Kidney epithelial cell (primary cell): ENCODE data around the gene LRRC1. TPM values are rescaled to one million over a fixed set of nuclear protein-coding genes. Genes with fewer than 3 reads are reported as not detected.

Source experiments
- DNase-seq: peaks from one replicate; pipeline ENCODE4 v3.0.0-alpha.2; 2010; ENCODE audit warnings: low read depth
- H3K27me3 ChIP-seq: 2 replicates; pipeline ENCODE4 v1.6.0; 2011; ENCODE audit warnings: low read length; ENCODE audit not compliant: control insufficient read depth, insufficient read depth
- H3K36me3 ChIP-seq: 2 replicates; pipeline ENCODE4 v1.5.1; 2011; ENCODE audit warnings: low read length; ENCODE audit not compliant: control insufficient read depth, insufficient read depth
- H3K4me3 ChIP-seq: 2 replicates; pipeline ENCODE4 v1.5.1; 2011; ENCODE audit warnings: low read depth, mild to moderate bottlenecking, control low read depth, low read length
- total RNA-seq: library from RNA; depleted of rRNA; stranded (reverse); fragments of >200 nt; gene quantifications from 2 replicates; pipeline ENCODE4 v1.2.3, GENCODE V29; 2015
- TF ChIP-seq, protein P1 (sequence below): IDR thresholded peaks from 2 replicates; pipeline ENCODE4 v1.5.1; 2011; ENCODE audit warnings: mild to moderate bottlenecking, moderate library complexity, low read length, control low read depth, inconsistent platforms; ENCODE audit not compliant: insufficient read depth, poor library complexity, severe bottlenecking

Gene LRRC1
- total RNA-seq, 1 donor from 2014 or later, result 8.0 TPM

- TF ChIP-seq, protein P1, sequence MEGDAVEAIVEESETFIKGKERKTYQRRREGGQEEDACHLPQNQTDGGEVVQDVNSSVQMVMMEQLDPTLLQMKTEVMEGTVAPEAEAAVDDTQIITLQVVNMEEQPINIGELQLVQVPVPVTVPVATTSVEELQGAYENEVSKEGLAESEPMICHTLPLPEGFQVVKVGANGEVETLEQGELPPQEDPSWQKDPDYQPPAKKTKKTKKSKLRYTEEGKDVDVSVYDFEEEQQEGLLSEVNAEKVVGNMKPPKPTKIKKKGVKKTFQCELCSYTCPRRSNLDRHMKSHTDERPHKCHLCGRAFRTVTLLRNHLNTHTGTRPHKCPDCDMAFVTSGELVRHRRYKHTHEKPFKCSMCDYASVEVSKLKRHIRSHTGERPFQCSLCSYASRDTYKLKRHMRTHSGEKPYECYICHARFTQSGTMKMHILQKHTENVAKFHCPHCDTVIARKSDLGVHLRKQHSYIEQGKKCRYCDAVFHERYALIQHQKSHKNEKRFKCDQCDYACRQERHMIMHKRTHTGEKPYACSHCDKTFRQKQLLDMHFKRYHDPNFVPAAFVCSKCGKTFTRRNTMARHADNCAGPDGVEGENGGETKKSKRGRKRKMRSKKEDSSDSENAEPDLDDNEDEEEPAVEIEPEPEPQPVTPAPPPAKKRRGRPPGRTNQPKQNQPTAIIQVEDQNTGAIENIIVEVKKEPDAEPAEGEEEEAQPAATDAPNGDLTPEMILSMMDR, result no peak
- no peak overlapping the region for H3K4me3 ChIP-seq
Measured at GRCh38 chr6:53862662-53863462, 68.1 kb downstream of the LRRC1 start.

DNA sequence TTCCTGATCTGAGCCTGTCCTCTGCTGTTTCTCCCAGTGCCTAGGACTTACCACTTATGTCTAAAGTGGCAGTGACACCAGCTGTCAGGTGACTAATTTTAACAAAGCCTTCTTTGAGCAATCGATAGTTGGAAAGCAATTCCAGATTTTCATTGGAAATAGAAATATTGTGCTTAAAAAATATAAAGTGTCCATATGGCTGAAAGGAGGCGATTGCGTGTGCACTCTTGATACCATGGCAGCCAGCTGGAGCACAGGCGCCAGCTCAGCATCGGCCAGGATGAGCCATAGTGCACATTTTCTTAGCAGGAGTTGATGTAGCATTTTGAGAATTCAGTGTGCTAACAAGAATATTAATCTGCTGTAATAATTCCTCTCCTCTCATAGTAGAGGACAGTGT lies 70.0 kb downstream of the LRRC1 start:
- no peaks in the 10 kb centered on the region for H3K27me3 ChIP-seq
- TF ChIP-seq, protein P1, result no peak
- no peak overlapping the region for H3K4me3 ChIP-seq
- no peak for DNase-seq
- no peaks in the 10 kb centered on the region for H3K36me3 ChIP-seq

More at GRCh38 chr6:53862662-53863462, 68.1 kb downstream of the LRRC1 start:
- Histone ChIP-seq H3K27me3 (no peaks in the 10 kb centered on the region), H3K36me3 (no peaks in the 10 kb centered on the region)
- no peak for DNase-seq

- Histone ChIP-seq H3K27me3 (no peaks in the 10 kb centered on the region), H3K4me3 (no peak overlapping the region), H3K36me3 (no peaks in the 10 kb centered on the region)
- DNase-seq, result no peak
- TF ChIP-seq, protein P1, result no peak
Measured at GRCh38 chr6:53866226-53866625, 71.4 kb downstream of the LRRC1 start.

GRCh38 chr6:53868626-53869025 lies 73.8 kb downstream of the LRRC1 start:
- no peak for DNase-seq
- TF ChIP-seq, protein P1, result no peak
- no peak overlapping the region for H3K4me3 ChIP-seq
- H3K36me3 ChIP-seq, result no peaks in the 10 kb centered on the region
- no peaks in the 10 kb centered on the region for H3K27me3 ChIP-seq

DNA sequence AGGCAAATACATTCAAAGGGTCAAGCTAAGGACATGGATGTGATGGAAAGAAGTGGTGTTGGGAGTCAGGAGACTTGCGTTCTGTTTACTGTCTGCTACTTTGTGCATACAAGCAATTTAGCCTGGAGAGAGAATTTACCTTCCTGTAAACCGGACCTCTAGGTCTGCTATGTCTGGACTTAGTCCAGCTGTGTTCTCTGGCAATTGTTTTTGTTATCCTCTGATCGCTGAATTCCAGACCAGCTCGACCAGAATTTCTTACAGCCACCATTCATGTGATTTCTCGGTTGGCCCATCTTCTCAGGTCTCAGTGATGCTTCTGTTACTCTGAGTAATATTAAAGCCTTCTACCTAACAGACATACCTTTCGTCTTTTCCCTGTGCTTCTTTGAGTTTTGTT lies 75.2 kb downstream of the LRRC1 start:
- H3K4me3 ChIP-seq, result no peak overlapping the region
- TF ChIP-seq, protein P1, result no peak
- no peaks in the 10 kb centered on the region for H3K36me3 ChIP-seq
- no peaks in the 10 kb centered on the region for H3K27me3 ChIP-seq
- DNase-seq, result no peak

DNA sequence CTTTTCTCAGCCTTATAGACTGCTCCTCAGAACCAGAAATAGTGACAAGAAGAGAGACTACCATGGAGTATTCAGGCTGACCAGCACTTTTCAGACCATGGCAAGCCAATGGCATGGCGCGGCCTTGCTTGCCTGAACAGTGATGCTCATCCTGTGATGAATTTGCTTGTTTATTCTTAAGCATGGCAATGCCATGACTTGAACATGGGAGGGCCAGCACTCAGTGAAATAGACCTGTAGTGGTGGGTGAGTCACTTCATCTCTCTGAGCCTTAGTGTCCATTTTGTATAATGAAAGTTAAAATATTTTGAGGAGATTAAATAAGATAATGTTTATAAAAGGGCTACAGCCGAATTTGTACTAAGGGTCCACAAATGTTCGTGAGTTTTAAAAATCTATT lies 79.1 kb downstream of the LRRC1 start:
- Histone ChIP-seq H3K4me3 (no peak overlapping the region), H3K27me3 (no peaks in the 10 kb centered on the region), H3K36me3 (no peaks in the 10 kb centered on the region)
- no peak for DNase-seq
- TF ChIP-seq, protein P1, result no peak
